Measurements from ENCODE around the gene GRIP1. TPM values are rescaled to one million over a fixed set of nuclear protein-coding genes. Genes with fewer than 3 reads are reported as not detected.

Gene GRIP1, protein sequence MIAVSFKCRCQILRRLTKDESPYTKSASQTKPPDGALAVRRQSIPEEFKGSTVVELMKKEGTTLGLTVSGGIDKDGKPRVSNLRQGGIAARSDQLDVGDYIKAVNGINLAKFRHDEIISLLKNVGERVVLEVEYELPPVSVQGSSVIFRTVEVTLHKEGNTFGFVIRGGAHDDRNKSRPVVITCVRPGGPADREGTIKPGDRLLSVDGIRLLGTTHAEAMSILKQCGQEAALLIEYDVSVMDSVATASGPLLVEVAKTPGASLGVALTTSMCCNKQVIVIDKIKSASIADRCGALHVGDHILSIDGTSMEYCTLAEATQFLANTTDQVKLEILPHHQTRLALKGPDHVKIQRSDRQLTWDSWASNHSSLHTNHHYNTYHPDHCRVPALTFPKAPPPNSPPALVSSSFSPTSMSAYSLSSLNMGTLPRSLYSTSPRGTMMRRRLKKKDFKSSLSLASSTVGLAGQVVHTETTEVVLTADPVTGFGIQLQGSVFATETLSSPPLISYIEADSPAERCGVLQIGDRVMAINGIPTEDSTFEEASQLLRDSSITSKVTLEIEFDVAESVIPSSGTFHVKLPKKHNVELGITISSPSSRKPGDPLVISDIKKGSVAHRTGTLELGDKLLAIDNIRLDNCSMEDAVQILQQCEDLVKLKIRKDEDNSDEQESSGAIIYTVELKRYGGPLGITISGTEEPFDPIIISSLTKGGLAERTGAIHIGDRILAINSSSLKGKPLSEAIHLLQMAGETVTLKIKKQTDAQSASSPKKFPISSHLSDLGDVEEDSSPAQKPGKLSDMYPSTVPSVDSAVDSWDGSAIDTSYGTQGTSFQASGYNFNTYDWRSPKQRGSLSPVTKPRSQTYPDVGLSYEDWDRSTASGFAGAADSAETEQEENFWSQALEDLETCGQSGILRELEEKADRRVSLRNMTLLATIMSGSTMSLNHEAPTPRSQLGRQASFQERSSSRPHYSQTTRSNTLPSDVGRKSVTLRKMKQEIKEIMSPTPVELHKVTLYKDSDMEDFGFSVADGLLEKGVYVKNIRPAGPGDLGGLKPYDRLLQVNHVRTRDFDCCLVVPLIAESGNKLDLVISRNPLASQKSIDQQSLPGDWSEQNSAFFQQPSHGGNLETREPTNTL
- 0.09 TPM in 2 replicates for total RNA-seq

GRCh38 chr12:66678338-66679275 lies at the start of gene GRIP1:
Gene GRIP1, minus strand, starts transcription at chr12:66679076. Its CDS starts 172 bp downstream, at chr12:66678904.

GRCh38 chr12:66301944-66302826 lies 376.7 kb downstream of the GRIP1 start, which contains the start of gene HELB:
Gene HELB, plus strand, starts transcription at chr12:66302493. Its CDS starts 111 bp downstream, at chr12:66302604.

